NCI-H2107 treated with DMSO at 0.1 percent for 48 hours (cell line): Measurements from ENCODE around the gene HINT3.
"Not testable (repeated sequence)": the region's sequence is repeated elsewhere in the genome, so short reads cannot be mapped to it uniquely, and the experiment has no call there.

Experiments
- DNase-seq: peaks from one replicate; lab custom pipeline; 2025; ENCODE audit not compliant: unreplicated experiment; lab: John Stamatoyannopoulos, UW

The HINT3 gene

GRCh38 chr6:125956506-125957390, at the start of gene HINT3:
Gene HINT3, plus strand, starts transcription at chr6:125956770. Its CDS starts 208 bp downstream, at chr6:125956978.
- peak; percentile 91 for DNase-seq

- no peak for DNase-seq
These were observed 46.0 kb upstream of the HINT3 start for GRCh38 chr6:125910527-125910926.

GRCh38 chr6:125911051-125911451, 45.5 kb upstream of the HINT3 start:
- DNase-seq, result not testable (repeated sequence)

- DNase-seq, result not testable (repeated sequence)
These were observed 44.1 kb upstream of the HINT3 start for GRCh38 chr6:125912430-125912829.

GRCh38 chr6:125913145-125913544, 43.4 kb upstream of the HINT3 start:
- DNase-seq, result no peak

GRCh38 chr6:125913864-125914351, 42.7 kb upstream of the HINT3 start:
- DNase-seq, result no peak

GRCh38 chr6:125918230-125918629, 38.3 kb upstream of the HINT3 start:
- DNase-seq, result no peak

GRCh38 chr6:125918681-125919566, 37.6 kb upstream of the HINT3 start:
- peak; percentile 92 for DNase-seq

GRCh38 chr6:125919618-125920017, 37.0 kb upstream of the HINT3 start:
- DNase-seq, result no peak

GRCh38 chr6:125922322-125922860, 34.2 kb upstream of the HINT3 start:
- no peak for DNase-seq

GRCh38 chr6:125923366-125923877, 33.1 kb upstream of the HINT3 start:
- DNase-seq, result no peak

- DNase-seq, result no peak
These were observed 32.4 kb upstream of the HINT3 start for GRCh38 chr6:125924169-125924568.

- no peak for DNase-seq
These were observed 31.7 kb upstream of the HINT3 start for GRCh38 chr6:125924697-125925358.

- DNase-seq, result no peak
These were observed 29.9 kb upstream of the HINT3 start for GRCh38 chr6:125926711-125927110.

GRCh38 chr6:125927761-125928160, 28.8 kb upstream of the HINT3 start:
- no peak for DNase-seq

- DNase-seq, result no peak
These were observed 25.7 kb upstream of the HINT3 start for GRCh38 chr6:125930765-125931418.

- no peak for DNase-seq
These were observed 24.7 kb upstream of the HINT3 start for GRCh38 chr6:125931733-125932450.

- no peak for DNase-seq
These were observed 24.1 kb upstream of the HINT3 start for GRCh38 chr6:125932451-125932795.

- DNase-seq, result not testable (repeated sequence)
These were observed 21.1 kb upstream of the HINT3 start for GRCh38 chr6:125935520-125935919.
